IMR-90 (cell line): ENCODE results near the gene SH3BP4. TPM values are rescaled to one million over a fixed set of nuclear protein-coding genes. Genes with fewer than 3 reads are reported as not detected.

Source experiments
- ATAC-seq: fragments of 200-7000 bp; cut with Tn5 transposase; 2 replicates; pipeline ENCODE4 v1.9.1; 2020; ENCODE audit warnings: low read depth, mild to moderate bottlenecking, moderate library complexity
- BruUV-seq: library from RNA; stranded (reverse); fragments of 400-500 nt; replicated peaks from 2 replicates; lab custom pipeline; 2021; lab: Mats Ljungman, UMichigan
- CTCF ChIA-PET: fragments of 300-600 bp; formaldehyde crosslinking; extraction: SDS; loops from one replicate; lab custom pipeline; 2021; ENCODE audit warnings: antibody characterized with exemption; lab: Yijun Ruan, JAX
- POLR2A ChIA-PET: fragments of 300-600 bp; sonication (Branson Sonifier 250); formaldehyde crosslinking; loops from one replicate; lab custom pipeline; 2022; ENCODE audit warnings: antibody characterized with exemption; ENCODE audit not compliant: unreplicated experiment; lab: Charles Lee
- DNase-seq: peaks from one replicate; pipeline ENCODE4 v3.0.0; 2013
- H2AFZ ChIP-seq: replicated peaks from 2 replicates; pipeline ENCODE3; 2013; ENCODE audit warnings: low read length, mild to moderate bottlenecking; ENCODE audit not compliant: poor library complexity
- H2AK5ac ChIP-seq: 2 replicates; pipeline ENCODE4 v1.6.1; 2013; ENCODE audit warnings: low read depth, low read length, inconsistent platforms
- H2AK9ac ChIP-seq: replicated peaks from 2 replicates; pipeline ENCODE3; 2013; ENCODE audit warnings: mild to moderate bottlenecking, low read depth, low read length, moderate library complexity; ENCODE audit not compliant: poor library complexity
- H2BK120ac ChIP-seq: 2 replicates; pipeline ENCODE4 v1.6.1; 2013; ENCODE audit warnings: low read depth, low read length, inconsistent platforms
- H2BK15ac ChIP-seq: 3 replicates; pipeline ENCODE4 v1.6.1; 2013; ENCODE audit warnings: low read depth, low read length, inconsistent platforms
- H2BK20ac ChIP-seq: 2 replicates; pipeline ENCODE4 v1.6.1; 2013; ENCODE audit warnings: low read depth, mild to moderate bottlenecking, inconsistent platforms, low read length, moderate library complexity
- H2BK5ac ChIP-seq: 2 replicates; pipeline ENCODE4 v1.6.1; 2013; ENCODE audit warnings: mild to moderate bottlenecking, low read depth, low read length, inconsistent platforms; ENCODE audit not compliant: poor library complexity, severe bottlenecking
- H3K14ac ChIP-seq: replicated peaks from 2 replicates; pipeline ENCODE4 v1.6.1; 2013; ENCODE audit warnings: low read depth, low read length, inconsistent platforms
- H3K18ac ChIP-seq: 2 replicates; pipeline ENCODE4 v1.6.1; 2013; ENCODE audit warnings: low read depth, low read length, control low read depth
- H3K23ac ChIP-seq: 2 replicates; pipeline ENCODE4 v1.6.1; 2013; ENCODE audit warnings: low read depth, low read length, inconsistent platforms
- H3K27ac ChIP-seq: 2 replicates; pipeline ENCODE4 v1.5.1; 2013; ENCODE audit warnings: mild to moderate bottlenecking, control low read depth, low read length; ENCODE audit not compliant: insufficient read depth
- H3K27me3 ChIP-seq: 2 replicates; pipeline ENCODE4 v1.6.1; 2013; ENCODE audit warnings: low read length; ENCODE audit not compliant: control insufficient read depth, insufficient read depth
- H3K36me3 ChIP-seq: 2 replicates; pipeline ENCODE4 v1.6.1; 2013; ENCODE audit warnings: low read length, mixed read lengths; ENCODE audit not compliant: control insufficient read depth, insufficient read depth
- H3K4ac ChIP-seq: 2 replicates; pipeline ENCODE4 v1.6.1; 2013; ENCODE audit warnings: low read depth, low read length, inconsistent platforms
- H3K4me1 ChIP-seq: 2 replicates; pipeline ENCODE4 v1.6.1; 2013; ENCODE audit warnings: low read length, mixed read lengths; ENCODE audit not compliant: control insufficient read depth, insufficient read depth
- H3K4me2 ChIP-seq: 2 replicates; pipeline ENCODE4 v1.6.1; 2013; ENCODE audit warnings: low read depth, mild to moderate bottlenecking, control low read depth, low read length, moderate library complexity
- H3K4me3 ChIP-seq: 2 replicates; pipeline ENCODE4 v1.5.1; 2013; ENCODE audit warnings: low read depth, mild to moderate bottlenecking, control low read depth, low read length, moderate library complexity; ENCODE audit not compliant: insufficient read depth
- H3K56ac ChIP-seq: 2 replicates; pipeline ENCODE4 v1.6.1; 2013; ENCODE audit warnings: low read length, inconsistent platforms; ENCODE audit not compliant: insufficient read depth; ENCODE audit errors: extremely low read depth
- H3K79me1 ChIP-seq, 2 experiments: 2 replicates each; pipeline ENCODE4 v1.6.1; 2013; ENCODE audit warnings: low read length in 2 of 2, inconsistent platforms in 1 of 2, low read depth in 1 of 2
- H3K9ac ChIP-seq: 2 replicates; pipeline ENCODE4 v1.6.1; 2013; ENCODE audit warnings: low read depth, low read length, control low read depth
- H3K9me1 ChIP-seq: 2 replicates; pipeline ENCODE4 v1.6.1; 2013; ENCODE audit warnings: low read length, inconsistent platforms; ENCODE audit not compliant: insufficient read depth
- H3K9me3 ChIP-seq: 2 replicates; pipeline ENCODE4 v1.6.1; 2013; ENCODE audit warnings: low read length; ENCODE audit not compliant: control insufficient read depth, insufficient read depth
- H4K20me1 ChIP-seq: 2 replicates; pipeline ENCODE4 v1.6.1; 2013; ENCODE audit warnings: low read length, inconsistent platforms; ENCODE audit not compliant: insufficient read depth
- H4K5ac ChIP-seq: 2 replicates; pipeline ENCODE4 v1.6.1; 2013; ENCODE audit warnings: mild to moderate bottlenecking, low read depth, low read length, control low read depth
- H4K8ac ChIP-seq, 2 experiments: 2 replicates each; pipeline ENCODE4 v1.6.1; 2013; ENCODE audit warnings: low read depth in 2 of 2, low read length in 2 of 2, control low read depth in 1 of 2, inconsistent platforms in 1 of 2
- H4K91ac ChIP-seq: 2 replicates; pipeline ENCODE4 v1.6.1; 2013; ENCODE audit warnings: low read depth, low read length, inconsistent platforms; ENCODE audit not compliant: insufficient read depth
- BHLHE40 ChIP-seq: fragments of 150-350 bp; IDR thresholded peaks from 2 replicates; pipeline ENCODE4 v1.6.1; 2016; ENCODE audit warnings: mild to moderate bottlenecking, low read depth, low read length
- CEBPB ChIP-seq: IDR thresholded peaks from 2 replicates; pipeline ENCODE4 v1.6.1; 2012; ENCODE audit warnings: low read depth, low read length, improper control_type of control experiment
- CHD1 ChIP-seq: IDR thresholded peaks from 2 replicates; pipeline ENCODE4 v1.6.1; 2012; ENCODE audit warnings: low read depth, low read length, improper control_type of control experiment
- FOS ChIP-seq: fragments of 150-350 bp; IDR thresholded peaks from 2 replicates; pipeline ENCODE4 v1.6.1; 2016; ENCODE audit warnings: low read depth, low read length
- MAFK ChIP-seq: IDR thresholded peaks from 2 replicates; pipeline ENCODE4 v1.6.1; 2012; ENCODE audit warnings: low read depth, low read length, improper control_type of control experiment
- MAZ ChIP-seq: IDR thresholded peaks from 2 replicates; pipeline ENCODE4 v1.6.1; 2012; ENCODE audit warnings: low read depth, mild to moderate bottlenecking, low read length, improper control_type of control experiment, moderate library complexity, borderline replicate concordance
- MXI1 ChIP-seq: IDR thresholded peaks from 2 replicates; pipeline ENCODE4 v1.6.1; 2012; ENCODE audit warnings: low read depth, mild to moderate bottlenecking, low read length, moderate library complexity, borderline replicate concordance
- NFE2L2 ChIP-seq: fragments of 150-350 bp; IDR thresholded peaks from 2 replicates; pipeline ENCODE4 v1.6.1; 2016; ENCODE audit warnings: low read depth, mild to moderate bottlenecking, low read length
- POLR2A ChIP-seq: IDR thresholded peaks from 2 replicates; pipeline ENCODE4 v1.6.1; 2012; ENCODE audit warnings: mild to moderate bottlenecking, low read depth, low read length
- RAD21 ChIP-seq: IDR thresholded peaks from 2 replicates; pipeline ENCODE4 v1.6.1; 2012; ENCODE audit warnings: low read length, improper control_type of control experiment
- RCOR1 ChIP-seq: IDR thresholded peaks from 2 replicates; pipeline ENCODE4 v1.6.1; 2012; ENCODE audit warnings: mild to moderate bottlenecking, low read length, improper control_type of control experiment; ENCODE audit not compliant: insufficient replicate concordance
- RFX5 ChIP-seq: IDR thresholded peaks from 2 replicates; pipeline ENCODE4 v1.8.0; 2012; ENCODE audit warnings: low read depth, mild to moderate bottlenecking, low read length, moderate library complexity
- SMC3 ChIP-seq: fragments of 150-350 bp; IDR thresholded peaks from 2 replicates; pipeline ENCODE4 v1.6.1; 2016; ENCODE audit warnings: low read depth, mild to moderate bottlenecking, antibody characterized with exemption, low read length, moderate library complexity
- WGBS, 2 experiments: methylation state at CpG; one replicate each; pipeline versions ENCODE4 v1.1.5 to v1.1.7; 2013; ENCODE audit warnings: missing lambda C conversion rate in 2 of 2; ENCODE audit not compliant: insufficient read length in 1 of 2; ENCODE audit errors: extremely low coverage in 2 of 2; 5-methylcytosine and 5-hydroxymethylcytosine counted together
- dilution Hi-C: fragments of 300-500 bp; cut with HindIII; formaldehyde crosslinking; loops from one replicate; pipeline ENCODE4 v1.14.3; 2018; ENCODE audit warnings: low sequenced_read_pairs; ENCODE audit not compliant: unreplicated experiment
- in situ Hi-C: fragments of 300-500 bp; cut with MboI; formaldehyde crosslinking; loops from 3 replicates; pipeline ENCODE4 v1.14.3; 2019; ENCODE audit warnings: low sequenced_read_pairs, inconsistent platforms, mixed read lengths
- intact Hi-C: fragments of 100-400 bp; cut with micrococcal nuclease; formaldehyde crosslinking; loops from 2 replicates; pipeline ENCODE4 v1.10.0; 2022
- polyA plus RNA-seq, 3 experiments: library from polyadenylated mRNA; depleted of rRNA; stranded (reverse); fragments of >200 nt; gene quantifications; 2 replicates each; pipeline ENCODE4 v1.2.3, GENCODE V29; 2012; ENCODE audit warnings: low replicate concordance in 1 of 3
- total RNA-seq: library from RNA; depleted of rRNA; stranded (reverse); fragments of >200 nt; gene quantifications from 2 replicates; pipeline ENCODE4 v1.2.3, GENCODE V29; 2012
- TF ChIP-seq, protein P1 (sequence below): fragments of 150-350 bp; IDR thresholded peaks from 2 replicates; pipeline ENCODE4 v1.6.1; 2016; ENCODE audit warnings: low read depth, mild to moderate bottlenecking, low read length, moderate library complexity, borderline replicate concordance
- TF ChIP-seq, protein P2 (sequence below): fragments of 150-350 bp; IDR thresholded peaks from 2 replicates; pipeline ENCODE4 v1.6.1; 2017; ENCODE audit warnings: mild to moderate bottlenecking, antibody characterized with exemption, low read length, low read depth
- TF ChIP-seq, protein P3 (sequence below): conservative IDR thresholded peaks from 2 replicates; pipeline ENCODE4 v1.5.1; 2012; ENCODE audit warnings: mild to moderate bottlenecking, low read depth, low read length, improper control_type of control experiment

The SH3BP4 gene
- total and polyA plus RNA-seq, 2 of the 4 experiments (the other 2 are of a cell fraction): 104 to 122 TPM

DNA sequence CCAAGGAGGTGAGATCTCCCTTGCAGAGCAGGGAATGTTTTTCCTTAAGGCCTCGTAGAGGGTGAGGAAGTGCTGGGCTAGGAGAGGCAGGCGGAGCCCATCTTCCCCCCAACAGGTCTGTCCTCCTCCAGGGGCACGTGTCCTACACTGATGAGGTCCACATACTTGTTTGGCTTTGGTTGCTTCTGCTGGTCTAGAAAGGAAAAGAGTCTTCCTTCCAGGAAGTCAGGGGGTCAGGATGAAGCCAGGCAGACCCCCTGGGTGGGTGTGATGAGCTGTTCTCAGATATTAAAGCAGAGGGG, 6.0 kb downstream of the SH3BP4 start:
- peaks cover 98% of the 10 kb centered on the region for H4K20me1 ChIP-seq
- no TSS peak for BruUV-seq
- H3K23ac ChIP-seq: 0 out of 2 replicates have a peak overlapping the region, but pooled peaks have one; percentile 60
- WGBS, 2 experiments: no CpG with 5 or more reads among the region's 3 CpGs
- H3K36me3 ChIP-seq: peaks cover 21% of the 10 kb centered on the region
- no peak for TF ChIP-seq MAFK
- TF ChIP-seq SMC3: no peak
- TF ChIP-seq, protein P1, sequence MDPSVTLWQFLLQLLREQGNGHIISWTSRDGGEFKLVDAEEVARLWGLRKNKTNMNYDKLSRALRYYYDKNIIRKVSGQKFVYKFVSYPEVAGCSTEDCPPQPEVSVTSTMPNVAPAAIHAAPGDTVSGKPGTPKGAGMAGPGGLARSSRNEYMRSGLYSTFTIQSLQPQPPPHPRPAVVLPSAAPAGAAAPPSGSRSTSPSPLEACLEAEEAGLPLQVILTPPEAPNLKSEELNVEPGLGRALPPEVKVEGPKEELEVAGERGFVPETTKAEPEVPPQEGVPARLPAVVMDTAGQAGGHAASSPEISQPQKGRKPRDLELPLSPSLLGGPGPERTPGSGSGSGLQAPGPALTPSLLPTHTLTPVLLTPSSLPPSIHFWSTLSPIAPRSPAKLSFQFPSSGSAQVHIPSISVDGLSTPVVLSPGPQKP: no peak
- TF ChIP-seq, protein P2, sequence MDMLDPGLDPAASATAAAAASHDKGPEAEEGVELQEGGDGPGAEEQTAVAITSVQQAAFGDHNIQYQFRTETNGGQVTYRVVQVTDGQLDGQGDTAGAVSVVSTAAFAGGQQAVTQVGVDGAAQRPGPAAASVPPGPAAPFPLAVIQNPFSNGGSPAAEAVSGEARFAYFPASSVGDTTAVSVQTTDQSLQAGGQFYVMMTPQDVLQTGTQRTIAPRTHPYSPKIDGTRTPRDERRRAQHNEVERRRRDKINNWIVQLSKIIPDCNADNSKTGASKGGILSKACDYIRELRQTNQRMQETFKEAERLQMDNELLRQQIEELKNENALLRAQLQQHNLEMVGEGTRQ: no peak
- no peak for TF ChIP-seq MAZ
- no peak for TF ChIP-seq RFX5
- no peak for TF ChIP-seq POLR2A
- no peak for TF ChIP-seq BHLHE40
- TF ChIP-seq RAD21: no peak
- no peak for TF ChIP-seq FOS
- TF ChIP-seq NFE2L2: no peak
- no peak for TF ChIP-seq CEBPB
- TF ChIP-seq, protein P3, sequence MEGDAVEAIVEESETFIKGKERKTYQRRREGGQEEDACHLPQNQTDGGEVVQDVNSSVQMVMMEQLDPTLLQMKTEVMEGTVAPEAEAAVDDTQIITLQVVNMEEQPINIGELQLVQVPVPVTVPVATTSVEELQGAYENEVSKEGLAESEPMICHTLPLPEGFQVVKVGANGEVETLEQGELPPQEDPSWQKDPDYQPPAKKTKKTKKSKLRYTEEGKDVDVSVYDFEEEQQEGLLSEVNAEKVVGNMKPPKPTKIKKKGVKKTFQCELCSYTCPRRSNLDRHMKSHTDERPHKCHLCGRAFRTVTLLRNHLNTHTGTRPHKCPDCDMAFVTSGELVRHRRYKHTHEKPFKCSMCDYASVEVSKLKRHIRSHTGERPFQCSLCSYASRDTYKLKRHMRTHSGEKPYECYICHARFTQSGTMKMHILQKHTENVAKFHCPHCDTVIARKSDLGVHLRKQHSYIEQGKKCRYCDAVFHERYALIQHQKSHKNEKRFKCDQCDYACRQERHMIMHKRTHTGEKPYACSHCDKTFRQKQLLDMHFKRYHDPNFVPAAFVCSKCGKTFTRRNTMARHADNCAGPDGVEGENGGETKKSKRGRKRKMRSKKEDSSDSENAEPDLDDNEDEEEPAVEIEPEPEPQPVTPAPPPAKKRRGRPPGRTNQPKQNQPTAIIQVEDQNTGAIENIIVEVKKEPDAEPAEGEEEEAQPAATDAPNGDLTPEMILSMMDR: no peak
- no peak for TF ChIP-seq MXI1
- TF ChIP-seq RCOR1: no peak
- no peak for TF ChIP-seq CHD1
- no peaks in the 10 kb centered on the region for H3K9me3 ChIP-seq
- H4K5ac ChIP-seq: peak overlapping the region; percentile 43
- dilution Hi-C loops: no loop called here
- H2BK15ac ChIP-seq: no peak overlapping the region
- peaks cover 36% of the 10 kb centered on the region for H3K4me1 ChIP-seq
- in situ Hi-C loops: loop anchor here (10.0 kb wide), 1 partner anchor 147 kb away; no protein-coding TSS in a partner anchor
- peak overlapping the region; percentile 25 to 58; a peak in 3 of 4 replicates for H4K8ac ChIP-seq
- peak overlapping the region; percentile 21; the same call in 1 of the 2 replicates for H4K91ac ChIP-seq
- no peak overlapping the region for H2AFZ ChIP-seq
- H2BK5ac ChIP-seq: peak overlapping the region; percentile 30
- H2BK120ac ChIP-seq: peak overlapping the region; percentile 53
- peaks cover 0 to 36% of the 10 kb centered on the region in 2 experiments; a peak in 2 of 4 replicates for H3K79me1 ChIP-seq
- H2AK9ac ChIP-seq: peak overlapping the region; percentile 71
- H3K14ac ChIP-seq: peak overlapping the region; percentile 82
- CTCF ChIA-PET: no interaction called here
- H3K4me2 ChIP-seq: peak overlapping the region; percentile 59
- POLR2A ChIA-PET: interaction anchor here (0.6 to 1.2 kb wide), 3 partner anchors 9 to 59 kb away, joined by 3 to 9 read pairs (median 3); no protein-coding TSS in a partner anchor
- no peak overlapping the region for H2BK20ac ChIP-seq
- no peak overlapping the region for H3K4me3 ChIP-seq
- peak overlapping the region; percentile 3; the same call in 1 of the 2 replicates for H3K18ac ChIP-seq
- no peak for DNase-seq
- H3K56ac ChIP-seq: no peak overlapping the region
- peak overlapping the region; percentile 50 for H2AK5ac ChIP-seq
- intact Hi-C loops: no loop called here
- no peak; the same call in 1 of the 2 replicates for ATAC-seq
- peaks cover 40% of the 10 kb centered on the region for H3K9me1 ChIP-seq
- H3K9ac ChIP-seq: peak overlapping the region; percentile 4; the same call in 1 of the 2 replicates
- H3K27ac ChIP-seq: peak overlapping the region; percentile 41
- H3K27me3 ChIP-seq: no peaks in the 10 kb centered on the region
- peak overlapping the region; percentile 69 for H3K4ac ChIP-seq
